SJSA1 (cell line): Measurements from ENCODE around the gene IDUA. TPM values are rescaled to one million over a fixed set of nuclear protein-coding genes. Genes with fewer than 3 reads are reported as not detected.

Experiments used
- DNase-seq, 2 experiments: peaks; one replicate each; pipeline ENCODE4 v3.0.0-alpha.2; 2015 to 2020; ENCODE audit warnings: low spot score in 2 of 2, low read depth in 1 of 2
- H3K27ac ChIP-seq: fragments of 250-450 bp; sonication (Bioruptor Pico); 2 replicates; pipeline ENCODE4 v1.5.1; 2020; ENCODE audit warnings: mild to moderate bottlenecking, moderate library complexity
- H3K27me3 ChIP-seq: fragments of 250-450 bp; sonication (Bioruptor Pico); replicated peaks from 2 replicates; pipeline ENCODE4 v1.5.1; 2020; ENCODE audit warnings: mild to moderate bottlenecking, moderate library complexity
- H3K36me3 ChIP-seq: fragments of 250-450 bp; sonication (Bioruptor Pico); 2 replicates; pipeline ENCODE4 v1.5.1; 2020; ENCODE audit warnings: mild to moderate bottlenecking
- H3K4me1 ChIP-seq: fragments of 250-450 bp; sonication (Bioruptor Pico); replicated peaks from 2 replicates; pipeline ENCODE4 v1.6.1; 2021; ENCODE audit warnings: mild to moderate bottlenecking
- H3K4me3 ChIP-seq: fragments of 250-450 bp; sonication (Bioruptor Pico); 2 replicates; pipeline ENCODE4 v1.5.1; 2020; ENCODE audit warnings: mild to moderate bottlenecking
- H3K9me3 ChIP-seq: fragments of 250-450 bp; sonication (Bioruptor Pico); replicated peaks from 2 replicates; pipeline ENCODE4 v1.5.1; 2020; ENCODE audit warnings: mild to moderate bottlenecking
- total RNA-seq: library from RNA; depleted of rRNA; stranded (reverse); fragments of >200 nt; shearing (Covaris generic); gene quantifications from 2 replicates; pipeline ENCODE4 v1.2.3, GENCODE V29; 2014

The IDUA gene
- total RNA-seq, 1 experiment from 2014 or later: 2.4 TPM

DNA sequence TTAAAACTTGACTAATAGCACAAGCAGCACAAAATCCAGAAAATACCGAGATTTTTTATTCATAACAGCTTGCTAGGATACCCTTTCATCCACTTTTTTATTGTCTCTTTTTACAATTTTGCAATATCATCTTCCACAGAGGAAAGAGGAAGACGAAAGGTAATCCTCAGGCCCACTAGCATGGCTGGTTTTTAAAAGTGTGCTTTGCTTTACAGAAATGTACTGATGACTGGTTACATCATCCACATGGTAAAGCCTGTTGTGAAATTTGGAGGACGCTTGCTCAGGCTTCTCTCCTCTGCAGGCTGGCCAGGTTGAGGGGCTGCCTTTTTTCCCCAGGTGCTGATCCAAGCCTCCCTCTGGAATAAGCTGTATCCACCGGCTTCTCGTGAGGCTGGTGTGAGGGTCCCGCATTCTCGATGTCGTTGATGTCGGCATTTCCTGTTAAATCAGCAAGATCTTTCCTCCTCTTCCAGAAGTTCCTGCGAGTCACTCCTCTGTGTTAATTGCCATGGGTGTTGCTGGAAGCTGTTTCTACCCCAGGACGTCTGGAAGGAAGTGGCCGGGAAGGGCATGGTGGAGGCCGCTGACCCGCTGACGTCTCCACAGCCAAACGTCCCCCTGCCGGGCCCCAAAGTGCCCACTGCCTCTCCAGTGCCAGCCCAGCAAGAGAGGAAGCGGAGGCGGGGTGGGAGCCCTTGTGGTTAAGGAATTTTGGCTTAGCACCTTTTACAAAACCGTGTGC is 7.7 kb upstream of the IDUA start:
- H3K9me3 ChIP-seq: no peaks in the 10 kb centered on the region
- H3K36me3 ChIP-seq: no peaks in the 10 kb centered on the region
- H3K27ac ChIP-seq: no peak overlapping the region
- H3K4me3 ChIP-seq: no peak overlapping the region
- no peaks in the 10 kb centered on the region for H3K4me1 ChIP-seq
- no peaks in the 10 kb centered on the region for H3K27me3 ChIP-seq
- no peak for DNase-seq

- Histone ChIP-seq H3K4me1 (no peaks in the 10 kb centered on the region), H3K4me3 (no peak overlapping the region), H3K36me3 (no peaks in the 10 kb centered on the region), H3K27ac (no peak overlapping the region), H3K27me3 (no peaks in the 10 kb centered on the region), H3K9me3 (no peaks in the 10 kb centered on the region)
- DNase-seq: no peak
Observed at GRCh38 chr4:982291-982690, 4.6 kb upstream of the IDUA start.

DNA sequence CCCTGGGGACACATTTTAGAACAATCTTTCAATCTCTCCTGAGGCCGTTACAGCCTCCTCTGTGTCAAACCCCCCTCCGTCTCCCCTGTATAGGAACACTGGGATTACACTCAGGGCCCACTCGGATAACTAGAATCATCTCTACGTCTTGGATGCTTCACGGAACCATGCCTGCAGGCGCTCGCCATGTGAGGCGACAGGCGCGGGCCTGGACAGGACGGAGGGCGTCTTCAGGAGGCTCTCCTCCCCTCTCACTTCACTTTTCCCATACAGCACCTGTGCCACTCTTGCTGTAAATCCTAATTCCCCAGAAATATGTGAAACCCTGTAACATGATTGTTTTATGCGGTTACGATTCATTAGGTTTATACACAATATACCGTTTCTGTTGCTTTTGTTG is 4.0 kb upstream of the IDUA start:
- H3K27me3 ChIP-seq: no peaks in the 10 kb centered on the region

GRCh38 chr4:984336-985054 is 2.3 kb upstream of the IDUA start:
- no peak for DNase-seq
- no peaks in the 10 kb centered on the region for H3K27me3 ChIP-seq
- H3K36me3 ChIP-seq: no peaks in the 10 kb centered on the region
- no peaks in the 10 kb centered on the region for H3K9me3 ChIP-seq
- no peak overlapping the region for H3K27ac ChIP-seq
- no peaks in the 10 kb centered on the region for H3K4me1 ChIP-seq
- no peak overlapping the region for H3K4me3 ChIP-seq

More for the DNA sequence above, 4.0 kb upstream of the IDUA start:
- no peaks in the 10 kb centered on the region for H3K36me3 ChIP-seq
- H3K4me3 ChIP-seq: no peak overlapping the region
- no peak for DNase-seq
- no peaks in the 10 kb centered on the region for H3K9me3 ChIP-seq
- no peak overlapping the region for H3K27ac ChIP-seq
- H3K4me1 ChIP-seq: no peaks in the 10 kb centered on the region

DNA sequence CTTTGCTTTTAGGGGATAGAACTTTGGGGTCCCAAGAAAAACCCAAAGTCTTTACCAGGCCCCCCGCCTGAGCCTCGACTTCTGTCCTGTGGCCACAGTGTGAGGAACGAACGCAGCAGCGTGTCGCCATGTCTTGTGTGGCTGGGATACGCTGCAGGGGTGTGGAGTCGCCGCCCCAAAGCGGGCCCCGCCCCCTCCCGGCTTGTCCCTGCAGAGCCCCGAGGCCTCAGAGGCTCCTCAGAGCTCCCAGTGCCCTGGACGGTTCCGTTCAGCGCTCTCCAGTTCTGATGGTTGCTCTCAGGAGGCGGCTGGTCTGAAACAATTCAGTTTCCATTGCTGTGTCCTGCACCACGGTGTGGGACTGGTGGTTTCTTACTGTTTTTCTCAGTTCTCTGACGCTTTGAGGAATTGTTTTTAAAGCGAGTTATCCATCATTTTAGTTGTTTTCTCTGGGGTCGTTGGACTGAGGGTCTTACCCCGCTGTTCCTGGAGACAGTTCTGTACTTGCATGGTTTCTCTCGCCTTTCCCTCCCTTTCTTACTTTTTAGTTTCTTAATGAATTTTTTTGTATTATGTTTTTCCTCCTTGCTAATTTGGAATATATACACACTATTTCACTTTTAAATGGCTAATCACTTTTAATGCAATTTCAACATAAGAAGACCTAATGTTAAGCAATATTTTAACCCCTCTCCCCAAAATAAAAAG is 1.6 kb upstream of the IDUA start:
- no peaks in the 10 kb centered on the region for H3K27me3 ChIP-seq
- H3K9me3 ChIP-seq: no peaks in the 10 kb centered on the region
- H3K4me1 ChIP-seq: no peaks in the 10 kb centered on the region
- H3K4me3 ChIP-seq: no peak overlapping the region
- no peaks in the 10 kb centered on the region for H3K36me3 ChIP-seq
- H3K27ac ChIP-seq: no peak overlapping the region
- DNase-seq: no peak

DNA sequence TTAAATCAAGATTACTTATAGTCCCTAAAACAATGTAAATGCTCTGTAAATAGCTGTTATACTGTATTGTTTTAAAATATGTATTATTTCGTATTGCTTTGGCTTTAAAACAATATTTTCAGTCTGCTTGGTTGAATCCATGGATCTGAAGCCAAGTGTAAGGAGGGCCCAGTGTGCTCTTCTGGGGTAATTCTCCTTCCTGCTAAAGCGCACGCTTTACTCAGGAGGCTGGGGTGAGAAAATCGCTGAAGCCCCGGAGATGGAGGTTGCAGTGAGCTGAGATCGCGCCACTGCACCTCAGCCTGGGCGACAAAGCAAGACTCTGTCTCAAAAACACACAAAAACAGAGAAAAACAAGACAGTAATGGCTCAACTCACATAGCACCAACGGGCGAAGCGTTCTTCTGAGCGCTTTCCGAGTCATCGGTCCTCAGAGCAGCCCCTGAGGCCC is 391 bp upstream of the IDUA start:
- no peak for DNase-seq
- Histone ChIP-seq H3K9me3 (no peaks in the 10 kb centered on the region), H3K27ac (no peak overlapping the region), H3K27me3 (no peaks in the 10 kb centered on the region), H3K36me3 (no peaks in the 10 kb centered on the region), H3K4me1 (no peaks in the 10 kb centered on the region), H3K4me3 (peak overlapping the region; percentile 52)

DNA sequence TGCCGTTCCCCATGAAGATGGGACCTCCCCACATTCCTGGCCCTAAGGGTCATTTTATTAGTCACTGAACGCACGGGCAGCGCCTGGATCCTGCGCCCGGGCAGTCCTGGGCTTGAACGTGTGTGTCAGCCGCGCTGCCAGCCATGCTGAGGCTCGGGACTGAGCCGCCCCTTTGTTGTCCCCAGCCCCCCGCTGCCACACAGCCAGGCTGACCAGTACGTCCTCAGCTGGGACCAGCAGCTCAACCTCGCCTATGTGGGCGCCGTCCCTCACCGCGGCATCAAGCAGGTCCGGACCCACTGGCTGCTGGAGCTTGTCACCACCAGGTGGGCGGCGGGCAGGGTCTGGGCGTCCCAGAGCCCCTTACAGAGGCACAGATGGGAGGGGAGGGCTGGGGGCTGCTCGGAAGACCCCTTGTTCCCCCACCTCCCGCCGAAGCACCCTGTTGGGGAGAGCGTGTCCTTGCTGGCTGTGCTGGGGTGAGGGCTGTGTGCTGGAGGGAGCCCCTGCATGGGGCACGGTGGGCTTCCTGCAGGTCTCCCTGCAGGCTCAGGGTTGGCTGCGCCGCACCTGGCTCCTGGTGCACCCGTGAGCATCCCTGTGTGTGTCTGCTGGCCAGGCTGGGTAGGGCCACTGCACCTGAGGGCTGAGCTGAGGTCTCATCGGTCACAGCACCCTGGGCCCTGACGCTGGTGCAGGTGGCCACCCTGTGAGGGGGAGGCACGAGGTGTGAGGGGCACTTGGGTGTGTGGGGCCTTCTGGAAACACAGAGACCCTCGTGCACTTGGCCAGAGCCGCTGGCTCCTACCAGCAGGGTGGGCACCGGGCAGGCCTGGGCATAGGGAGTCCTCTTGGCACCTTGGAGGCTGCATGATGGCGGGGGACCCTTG is 1.0 kb downstream of the IDUA start:
- no peak for DNase-seq
- H3K9me3 ChIP-seq: no peaks in the 10 kb centered on the region
- H3K27ac ChIP-seq: no peak overlapping the region
- H3K27me3 ChIP-seq: no peaks in the 10 kb centered on the region
- no peaks in the 10 kb centered on the region for H3K36me3 ChIP-seq
- H3K4me3 ChIP-seq: peak overlapping the region; percentile 52
- H3K4me1 ChIP-seq: no peaks in the 10 kb centered on the region

- H3K27me3 ChIP-seq: no peaks in the 10 kb centered on the region
Observed at GRCh38 chr4:988726-989721, 2.2 kb downstream of the IDUA start.

GRCh38 chr4:989722-990471 is 3.1 kb downstream of the IDUA start:
- Histone ChIP-seq H3K27me3 (no peaks in the 10 kb centered on the region), H3K4me3 (no peak overlapping the region), H3K27ac (no peak overlapping the region), H3K9me3 (no peaks in the 10 kb centered on the region), H3K36me3 (no peaks in the 10 kb centered on the region), H3K4me1 (no peaks in the 10 kb centered on the region)
- DNase-seq: no peak

More at GRCh38 chr4:988726-989721, 2.2 kb downstream of the IDUA start:
- DNase-seq: no peak
- Histone ChIP-seq H3K4me3 (no peak overlapping the region), H3K36me3 (no peaks in the 10 kb centered on the region), H3K4me1 (no peaks in the 10 kb centered on the region), H3K9me3 (no peaks in the 10 kb centered on the region), H3K27ac (no peak overlapping the region)

DNA sequence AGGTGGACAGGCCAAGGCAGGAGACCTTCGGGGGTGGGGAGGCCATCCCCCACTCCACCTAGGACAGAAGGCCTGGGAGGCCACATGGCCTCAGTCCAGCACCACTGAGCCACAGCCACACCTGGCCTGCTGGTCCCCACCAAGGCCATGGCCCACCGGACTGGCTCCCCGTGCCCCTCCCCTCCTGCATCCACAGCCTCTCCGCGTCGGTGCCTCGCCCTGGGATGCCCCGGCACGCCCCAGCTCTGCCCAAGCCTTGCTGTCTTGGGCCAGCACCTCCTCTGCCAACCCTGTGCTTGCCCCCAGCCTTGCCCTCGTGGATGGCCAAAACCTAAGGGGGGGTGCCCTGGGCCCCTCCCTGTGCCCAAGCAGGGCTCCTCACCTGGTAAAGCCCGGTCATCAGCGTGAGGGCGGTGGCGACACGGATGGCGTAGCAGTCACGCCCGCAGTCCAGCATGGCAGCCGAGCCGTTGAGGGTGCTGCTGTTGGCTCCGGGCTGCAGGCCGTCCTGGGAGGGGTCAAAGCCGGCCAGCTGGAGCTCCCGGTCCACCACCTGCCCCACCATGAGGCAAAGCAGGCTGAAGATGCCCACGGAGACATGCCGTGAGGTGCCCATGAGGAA is 4.0 kb downstream of the IDUA start:
- H3K36me3 ChIP-seq: no peaks in the 10 kb centered on the region
- H3K4me3 ChIP-seq: no peak overlapping the region
- DNase-seq: no peak
- no peaks in the 10 kb centered on the region for H3K9me3 ChIP-seq
- no peaks in the 10 kb centered on the region for H3K4me1 ChIP-seq
- H3K27me3 ChIP-seq: no peaks in the 10 kb centered on the region
- H3K27ac ChIP-seq: no peak overlapping the region

GRCh38 chr4:991451-992296 is 4.8 kb downstream of the IDUA start:
- no peaks in the 10 kb centered on the region for H3K36me3 ChIP-seq
- DNase-seq: no peak

More at GRCh38 chr4:991451-992296, 4.8 kb downstream of the IDUA start:
- no peaks in the 10 kb centered on the region for H3K27me3 ChIP-seq
- no peaks in the 10 kb centered on the region for H3K4me1 ChIP-seq
- H3K27ac ChIP-seq: no peak overlapping the region
- H3K9me3 ChIP-seq: no peaks in the 10 kb centered on the region
- H3K4me3 ChIP-seq: no peak overlapping the region
